Activated CD8-positive, alpha-beta memory T cell treated with anti-CD3 and anti-CD28 coated beads for 48 hours (primary cell): ENCODE results near the gene AAGAB.
"Not testable (repeated sequence)": the region's sequence is repeated elsewhere in the genome, so short reads cannot be mapped to it uniquely, and the experiment has no call there.

Experiments used
- DNase-seq, 3 experiments: peaks; one replicate each; pipeline ENCODE4 v3.0.0-alpha.2; 2020; ENCODE audit warnings: low read depth in 2 of 3, low spot score in 2 of 3

The AAGAB gene

DNA sequence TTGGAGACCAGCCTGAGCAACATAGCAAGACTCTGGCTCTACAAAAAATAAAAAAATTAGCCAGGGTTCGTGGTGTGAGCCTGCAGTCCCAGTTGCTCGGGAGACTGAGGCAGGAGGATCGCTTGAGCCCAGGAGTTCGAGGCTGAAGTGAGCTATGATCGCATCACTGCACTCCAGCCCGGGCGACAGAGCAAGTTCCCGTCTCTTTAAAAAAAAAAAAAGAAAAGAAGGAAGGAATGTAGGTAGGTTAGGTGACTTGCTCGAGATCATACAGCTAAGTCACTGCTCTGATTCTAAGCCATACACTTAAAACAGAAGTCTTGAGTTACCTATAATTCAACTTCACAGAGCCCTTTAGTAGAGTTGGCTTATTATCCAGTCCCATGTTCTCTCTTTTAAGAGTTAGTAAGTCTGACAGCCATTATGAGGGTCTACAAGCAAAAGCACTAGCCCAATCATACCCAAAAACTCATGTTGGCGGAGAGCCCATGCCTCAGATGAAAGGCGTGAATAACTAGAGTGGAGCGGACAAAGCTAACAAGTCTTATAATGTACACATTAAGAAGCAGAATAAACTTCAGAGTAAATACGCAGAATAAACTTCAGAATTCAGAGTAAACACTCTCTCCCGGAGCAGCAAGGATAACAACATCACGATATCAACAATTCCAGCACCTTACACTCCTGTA, 768 bp downstream of the AAGAB start:
- DNase-seq = no peak

GRCh38 chr15:67253101-67253500, 1.4 kb downstream of the AAGAB start:
- DNase-seq = no peak

DNA sequence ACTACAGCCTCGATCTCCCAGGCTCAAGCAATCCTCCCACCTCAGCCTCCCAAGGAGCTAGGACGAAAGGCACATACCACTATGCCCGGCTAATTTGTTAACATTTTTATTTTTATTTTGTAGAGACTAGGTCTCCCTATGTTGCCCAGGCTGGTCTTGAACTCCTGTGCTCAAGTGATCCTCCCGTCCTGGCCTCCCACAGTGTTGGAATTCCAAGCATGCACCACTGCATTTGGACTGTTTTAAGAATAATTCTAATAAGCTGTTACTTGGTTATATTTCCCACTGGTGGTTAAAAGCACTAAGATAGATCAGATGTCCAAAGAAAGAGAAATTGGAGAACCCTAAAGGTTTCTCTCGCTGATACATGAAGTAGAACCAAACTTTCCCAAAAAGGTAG, 3.1 kb downstream of the AAGAB start:
- no peak for DNase-seq

GRCh38 chr15:67249830-67250229, 4.6 kb downstream of the AAGAB start:
- no peak for DNase-seq

GRCh38 chr15:67248011-67248505, 6.4 kb downstream of the AAGAB start:
- no peak for DNase-seq

GRCh38 chr15:67246606-67247005, 7.9 kb downstream of the AAGAB start:
- DNase-seq = not testable (repeated sequence)

GRCh38 chr15:67244971-67245478, 9.4 kb downstream of the AAGAB start:
- no peak for DNase-seq

DNA sequence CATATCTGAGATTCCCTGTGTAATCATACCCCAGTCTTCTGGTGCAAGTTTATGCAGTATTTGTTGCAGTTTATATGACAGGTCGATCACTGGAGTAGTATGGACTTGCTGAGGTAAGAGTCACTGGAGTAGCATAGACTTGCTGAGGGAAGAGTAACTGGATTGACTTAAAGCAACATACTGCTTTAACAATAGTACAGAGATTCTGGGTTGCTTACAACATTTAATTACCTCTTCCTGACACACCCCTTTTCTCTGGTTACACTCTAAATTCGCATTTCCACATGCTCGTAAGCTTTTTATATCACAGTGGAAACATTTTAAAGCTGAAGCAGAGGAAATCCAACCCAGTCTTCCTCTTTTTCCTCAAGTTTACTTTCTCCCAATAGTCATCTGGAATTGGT, 11.8 kb downstream of the AAGAB start:
- no peak for DNase-seq

DNA sequence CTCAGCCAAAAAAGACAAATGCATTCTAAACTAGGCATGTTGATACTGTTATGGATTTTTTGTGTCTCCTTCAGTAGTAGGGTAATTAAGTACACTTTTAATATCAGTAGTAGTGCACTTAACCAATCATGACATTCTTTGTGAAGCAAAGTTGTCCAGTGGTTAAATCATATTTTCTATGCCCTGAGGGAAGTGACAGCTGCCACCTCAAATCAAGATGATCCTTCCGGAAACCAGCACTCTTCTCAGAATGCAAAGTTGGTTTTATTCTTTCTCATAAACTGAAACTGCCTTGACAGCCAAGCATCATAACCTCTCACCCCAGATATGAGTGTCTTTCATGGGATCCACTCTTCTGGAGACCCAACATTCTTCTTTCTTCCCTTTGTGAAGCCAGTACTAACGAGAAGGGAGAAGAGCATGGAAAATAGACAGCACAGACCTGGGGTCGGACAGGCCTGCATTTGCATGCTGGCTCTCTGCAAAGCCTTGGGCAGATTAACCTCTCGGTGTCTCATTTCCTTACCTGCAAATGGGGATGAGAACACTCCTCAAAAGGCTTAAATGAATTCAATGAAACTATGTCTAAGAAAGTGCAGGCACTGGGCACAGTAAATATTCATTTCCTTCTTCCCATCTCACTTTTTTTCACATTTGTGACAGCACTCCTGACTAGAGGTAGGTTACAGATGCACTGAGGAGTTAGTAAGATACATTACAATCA, 13.2 kb downstream of the AAGAB start:
- no peak for DNase-seq

- DNase-seq = no peak
Measured at GRCh38 chr15:67240235-67241131, 14.0 kb downstream of the AAGAB start.

DNA sequence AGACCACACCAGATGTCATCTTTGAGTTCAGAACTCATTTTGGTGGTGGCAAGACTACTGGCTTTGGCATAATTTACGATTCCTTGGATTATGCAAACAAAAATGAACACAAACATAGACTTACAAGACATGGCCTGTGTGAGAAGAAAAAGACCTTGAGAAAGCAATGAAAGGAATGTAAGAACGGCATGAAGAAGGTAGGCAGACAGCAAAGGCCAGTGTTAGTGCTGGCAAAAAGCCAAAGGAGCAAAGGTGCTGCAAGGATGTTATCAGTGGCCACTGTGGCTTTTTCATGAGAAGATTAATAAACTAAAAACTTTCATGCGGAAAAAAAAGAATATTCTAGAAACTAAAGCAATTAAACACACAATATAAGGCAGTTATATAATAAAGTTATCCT, 21.9 kb downstream of the AAGAB start:
- DNase-seq = no peak

GRCh38 chr15:67230504-67230903, 24.0 kb downstream of the AAGAB start:
- no peak for DNase-seq

DNA sequence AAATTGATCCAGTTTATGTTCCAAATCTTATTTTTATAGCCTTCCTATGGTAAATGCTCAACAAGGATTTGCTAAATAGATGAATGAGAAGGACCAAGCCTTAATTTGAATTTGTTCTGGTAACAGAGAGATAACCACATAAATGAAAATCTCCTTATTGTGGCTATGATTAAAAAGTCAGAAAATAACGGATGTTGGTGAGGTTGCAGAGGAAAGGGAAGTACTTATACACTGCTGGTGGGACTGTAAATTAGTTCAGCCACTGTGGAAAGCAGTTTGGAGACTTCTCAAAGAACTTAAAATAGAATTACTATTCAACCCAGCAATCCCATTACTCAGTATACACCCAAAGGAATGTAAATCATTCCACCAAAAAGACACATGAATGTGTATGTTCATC, 26.2 kb downstream of the AAGAB start:
- no peak for DNase-seq

DNA sequence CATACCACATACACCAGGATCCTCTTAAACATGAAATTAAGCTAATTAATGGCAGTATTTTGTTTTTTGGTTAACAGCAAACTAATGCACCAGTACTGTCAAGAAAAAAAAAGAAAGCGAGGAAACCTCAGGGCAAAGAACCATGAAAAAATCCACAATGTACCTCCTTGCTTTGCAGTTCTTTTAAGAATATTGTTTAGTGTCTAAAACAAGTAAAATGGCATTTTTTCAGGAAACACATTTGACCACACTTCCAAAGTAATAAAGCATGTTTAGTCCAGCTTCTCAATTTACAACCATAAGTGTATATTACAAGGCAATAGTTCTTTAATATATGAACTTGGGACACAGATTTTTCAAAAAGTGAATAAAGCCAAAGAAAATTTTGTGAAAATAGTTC, 26.6 kb downstream of the AAGAB start:
- DNase-seq = no peak

DNA sequence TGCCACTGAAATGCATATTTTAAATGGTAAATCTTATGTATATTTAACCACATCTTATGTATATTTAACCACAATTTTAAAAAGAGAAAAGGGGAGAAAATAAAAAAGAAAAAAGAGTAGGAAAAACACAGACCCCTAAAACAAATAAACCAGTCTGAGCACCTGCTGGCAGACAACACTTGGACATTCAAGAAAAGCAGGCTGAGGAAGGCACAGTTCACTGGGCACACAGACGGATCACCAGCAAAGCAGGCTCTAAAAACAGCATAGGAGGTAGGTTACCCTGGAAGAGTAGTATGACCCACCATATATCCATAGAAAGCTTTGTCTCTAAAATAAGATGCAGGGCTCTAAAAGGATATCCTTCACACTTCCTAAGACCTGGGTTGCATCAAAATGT, 27.0 kb downstream of the AAGAB start:
- DNase-seq = no peak

GRCh38 chr15:67225336-67225735, 29.1 kb downstream of the AAGAB start:
- DNase-seq = no peak

GRCh38 chr15:67224889-67225288, 29.6 kb downstream of the AAGAB start:
- DNase-seq = no peak

DNA sequence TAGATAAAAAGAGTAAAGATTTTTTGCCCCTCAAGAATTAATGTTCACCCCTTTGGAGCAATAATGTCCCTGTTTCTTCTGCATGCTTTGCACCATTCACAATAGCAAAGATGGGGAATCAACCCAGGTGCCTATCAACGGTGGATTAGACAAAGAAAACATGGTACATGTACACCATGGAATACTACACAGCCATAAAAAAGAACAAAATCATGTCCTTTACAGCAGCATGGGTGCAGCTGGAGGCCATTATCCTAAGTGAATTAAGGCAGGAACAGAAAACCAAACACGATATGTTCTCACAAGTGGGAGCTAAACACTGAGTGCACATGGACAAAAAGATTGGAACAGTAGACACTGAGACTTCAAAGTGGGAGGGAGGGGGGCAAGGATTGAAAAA, 35.2 kb downstream of the AAGAB start:
- no peak for DNase-seq

GRCh38 chr15:67218428-67218827, 36.0 kb downstream of the AAGAB start:
- DNase-seq = no peak

- DNase-seq = no peak
Measured at GRCh38 chr15:67216859-67217258, 37.6 kb downstream of the AAGAB start.

DNA sequence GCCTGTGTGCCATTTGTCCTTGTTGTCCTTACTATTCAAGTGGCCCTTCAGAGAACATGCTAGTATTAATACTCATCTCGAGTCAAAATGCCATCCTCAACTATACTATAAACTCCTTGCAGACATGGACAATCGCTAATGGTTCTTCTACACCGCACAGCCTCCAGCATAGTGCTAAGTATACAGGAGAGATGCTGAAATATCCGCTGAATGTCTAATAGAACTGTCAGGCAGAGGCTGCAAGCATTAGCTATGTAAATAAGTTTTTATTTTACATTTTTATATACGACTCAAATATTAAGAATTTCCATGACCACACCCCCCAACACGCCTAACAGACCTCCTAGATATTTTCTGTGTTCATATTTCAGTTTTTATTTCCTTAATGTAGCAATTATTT, 39.4 kb downstream of the AAGAB start:
- no peak for DNase-seq
